ENCODE data around the gene CDKN1C.
A peak's percentile ranks its signal among the peaks of the same experiment; 100 is the strongest.

CDKN1C gene

GRCh38 chr11:2928605-2929530 is 43.3 kb upstream of the CDKN1C start, which contains the start of gene PHLDA2:
TSS of gene PHLDA2 (minus strand) at chr11:2929420. CDS start at chr11:2929364, 56 bp downstream.
- no peak for DNase-seq (ENCODE audit: low spot score in 2 of 2)
- peaks cover 13% of the 10 kb centered on the region for H3K36me3 Mint-ChIP-seq (ENCODE audit: insufficient read depth)
- peaks cover 18% of the 10 kb centered on the region for H3K27me3 Mint-ChIP-seq
- peaks cover 20% of the 10 kb centered on the region for H3K4me1 Mint-ChIP-seq
- no peaks in the 10 kb centered on the region for H3K9me3 Mint-ChIP-seq
- peak within 1 kb of the TSS; percentile 81 for H3K4me3 Mint-ChIP-seq
- peak; percentile 68 for ATAC-seq (replicated peaks; ENCODE audit: extremely low read depth, poor library complexity, severe bottlenecking)
- peak within 1 kb of the TSS; percentile 59 for H3K27ac Mint-ChIP-seq (ENCODE audit: low read depth)

GRCh38 chr11:2927851-2928604 is 42.5 kb upstream of the CDKN1C start:
- H3K27me3 Mint-ChIP-seq, result peaks cover 18% of the 10 kb centered on the region
- ATAC-seq (replicated peaks; ENCODE audit: extremely low read depth, poor library complexity, severe bottlenecking) (no peak), DNase-seq (ENCODE audit: low spot score in 2 of 2) (no peak)
- H3K36me3 Mint-ChIP-seq (ENCODE audit: insufficient read depth), result peaks cover 13% of the 10 kb centered on the region
- peak overlapping the region; percentile 79 for H3K4me3 Mint-ChIP-seq
- no peak overlapping the region for H3K27ac Mint-ChIP-seq (ENCODE audit: low read depth)
- H3K9me3 Mint-ChIP-seq, result no peaks in the 10 kb centered on the region
- peaks cover 20% of the 10 kb centered on the region for H3K4me1 Mint-ChIP-seq

- DNase-seq (ENCODE audit: low spot score in 2 of 2) (no peak), ATAC-seq (replicated peaks; ENCODE audit: extremely low read depth, poor library complexity, severe bottlenecking) (no peak)
- Mint-ChIP-seq H3K27ac (ENCODE audit: low read depth) (no peak overlapping the region), H3K4me1 (peaks cover 20% of the 10 kb centered on the region), H3K9me3 (no peaks in the 10 kb centered on the region), H3K4me3 (peak overlapping the region; percentile 79), H3K27me3 (peaks cover 18% of the 10 kb centered on the region), H3K36me3 (ENCODE audit: insufficient read depth) (peaks cover 11% of the 10 kb centered on the region)
Observed at GRCh38 chr11:2927121-2927800, 41.7 kb upstream of the CDKN1C start.

GRCh38 chr11:2926611-2927051 is 41.1 kb upstream of the CDKN1C start:
- ATAC-seq (replicated peaks; ENCODE audit: extremely low read depth, poor library complexity, severe bottlenecking) (no peak), DNase-seq (ENCODE audit: low spot score in 2 of 2) (no peak)
- H3K9me3 Mint-ChIP-seq, result no peaks in the 10 kb centered on the region
- H3K27ac Mint-ChIP-seq (ENCODE audit: low read depth), result peak overlapping the region; percentile 44
- peaks cover 10% of the 10 kb centered on the region for H3K36me3 Mint-ChIP-seq (ENCODE audit: insufficient read depth)
- peaks cover 18% of the 10 kb centered on the region for H3K27me3 Mint-ChIP-seq
- peaks cover 20% of the 10 kb centered on the region for H3K4me1 Mint-ChIP-seq
- H3K4me3 Mint-ChIP-seq, result no peak overlapping the region

- H3K9me3 Mint-ChIP-seq, result no peaks in the 10 kb centered on the region
- H3K4me3 Mint-ChIP-seq, result no peak overlapping the region
- H3K27me3 Mint-ChIP-seq, result peaks cover 12% of the 10 kb centered on the region
- H3K27ac Mint-ChIP-seq (ENCODE audit: low read depth), result no peak overlapping the region
- ATAC-seq (replicated peaks; ENCODE audit: extremely low read depth, poor library complexity, severe bottlenecking), result no peak
- peaks cover 12% of the 10 kb centered on the region for H3K4me1 Mint-ChIP-seq
- H3K36me3 Mint-ChIP-seq (ENCODE audit: insufficient read depth), result peaks cover 10% of the 10 kb centered on the region
- DNase-seq (ENCODE audit: low spot score in 2 of 2), result no peak
Observed at GRCh38 chr11:2924821-2925675, 39.5 kb upstream of the CDKN1C start.

- H3K36me3 Mint-ChIP-seq (ENCODE audit: insufficient read depth), result peaks cover 10% of the 10 kb centered on the region
- H3K4me1 Mint-ChIP-seq, result peaks cover 8% of the 10 kb centered on the region
- H3K4me3 Mint-ChIP-seq, result no peak overlapping the region
- DNase-seq (ENCODE audit: low spot score in 2 of 2) (no peak), ATAC-seq (replicated peaks; ENCODE audit: extremely low read depth, poor library complexity, severe bottlenecking) (no peak)
- H3K27me3 Mint-ChIP-seq, result peaks cover 9% of the 10 kb centered on the region
- no peaks in the 10 kb centered on the region for H3K9me3 Mint-ChIP-seq
- no peak overlapping the region for H3K27ac Mint-ChIP-seq (ENCODE audit: low read depth)
Observed at GRCh38 chr11:2924381-2924780, 38.8 kb upstream of the CDKN1C start.

GRCh38 chr11:2923446-2924375 is 38.1 kb upstream of the CDKN1C start:
- H3K27ac Mint-ChIP-seq (ENCODE audit: low read depth), result no peak overlapping the region
- no peak for DNase-seq (ENCODE audit: low spot score in 2 of 2)
- peaks cover 7% of the 10 kb centered on the region for H3K36me3 Mint-ChIP-seq (ENCODE audit: insufficient read depth)
- peaks cover 8% of the 10 kb centered on the region for H3K4me1 Mint-ChIP-seq
- H3K9me3 Mint-ChIP-seq, result no peaks in the 10 kb centered on the region
- no peak for ATAC-seq (replicated peaks; ENCODE audit: extremely low read depth, poor library complexity, severe bottlenecking)
- no peak overlapping the region for H3K4me3 Mint-ChIP-seq
- H3K27me3 Mint-ChIP-seq, result peaks cover 9% of the 10 kb centered on the region

- no peaks in the 10 kb centered on the region for H3K9me3 Mint-ChIP-seq
- no peak overlapping the region for H3K27ac Mint-ChIP-seq (ENCODE audit: low read depth)
- no peak overlapping the region for H3K4me3 Mint-ChIP-seq
- H3K4me1 Mint-ChIP-seq, result peaks cover 1% of the 10 kb centered on the region
- peaks cover 4% of the 10 kb centered on the region for H3K36me3 Mint-ChIP-seq (ENCODE audit: insufficient read depth)
- DNase-seq (ENCODE audit: low spot score in 2 of 2), result no peak
- ATAC-seq (replicated peaks; ENCODE audit: extremely low read depth, poor library complexity, severe bottlenecking), result no peak
- peaks cover 2% of the 10 kb centered on the region for H3K27me3 Mint-ChIP-seq
Observed at GRCh38 chr11:2922655-2923054, 37.1 kb upstream of the CDKN1C start.

GRCh38 chr11:2921742-2922493 is 36.3 kb upstream of the CDKN1C start:
- H3K27ac Mint-ChIP-seq (ENCODE audit: low read depth), result no peak overlapping the region
- DNase-seq (ENCODE audit: low spot score in 2 of 2) (no peak), ATAC-seq (replicated peaks; ENCODE audit: extremely low read depth, poor library complexity, severe bottlenecking) (no peak)
- no peaks in the 10 kb centered on the region for H3K4me1 Mint-ChIP-seq
- no peaks in the 10 kb centered on the region for H3K27me3 Mint-ChIP-seq
- H3K4me3 Mint-ChIP-seq, result no peak overlapping the region
- H3K36me3 Mint-ChIP-seq (ENCODE audit: insufficient read depth), result peaks cover 2% of the 10 kb centered on the region
- H3K9me3 Mint-ChIP-seq, result no peaks in the 10 kb centered on the region

- no peak overlapping the region for H3K4me3 Mint-ChIP-seq
- no peaks in the 10 kb centered on the region for H3K4me1 Mint-ChIP-seq
- no peaks in the 10 kb centered on the region for H3K9me3 Mint-ChIP-seq
- no peaks in the 10 kb centered on the region for H3K27me3 Mint-ChIP-seq
- ATAC-seq (replicated peaks; ENCODE audit: extremely low read depth, poor library complexity, severe bottlenecking) (no peak), DNase-seq (ENCODE audit: low spot score in 2 of 2) (no peak)
- H3K27ac Mint-ChIP-seq (ENCODE audit: low read depth), result no peak overlapping the region
- peaks cover under 1% of the 10 kb centered on the region for H3K36me3 Mint-ChIP-seq (ENCODE audit: insufficient read depth)
Observed at GRCh38 chr11:2921261-2921660, 35.7 kb upstream of the CDKN1C start.

Data from central memory CD8-positive, alpha-beta T cell (primary cell).